G401.6 (cell line): ENCODE measurements around the gene EHBP1.
A peak's percentile ranks its signal among the peaks of the same experiment; 100 is the strongest.
"Not testable (repeated sequence)": the region's sequence is repeated elsewhere in the genome, so short reads cannot be mapped to it uniquely, and the experiment has no call there.

ENCODE experiments used
- FAIRE-seq: peaks from 2 replicates; lab custom pipeline; 2012; peaks lifted over from hg19 to GRCh38; lab: Jason Lieb, UNC

The EHBP1 gene

GRCh38 chr2:63074399-63074798, 368.9 kb downstream of the EHBP1 start:
- not testable (repeated sequence) for FAIRE-seq

GRCh38 chr2:63078852-63079606, 373.5 kb downstream of the EHBP1 start:
- FAIRE-seq: peak; percentile 25

GRCh38 chr2:63081404-63081803, 375.9 kb downstream of the EHBP1 start:
- FAIRE-seq: no peak

GRCh38 chr2:63086687-63087086, 381.2 kb downstream of the EHBP1 start:
- no peak for FAIRE-seq

GRCh38 chr2:63092401-63092800, 386.9 kb downstream of the EHBP1 start:
- no peak for FAIRE-seq

- no peak for FAIRE-seq
These were observed 387.3 kb downstream of the EHBP1 start for GRCh38 chr2:63092857-63093256.

- no peak for FAIRE-seq
These were observed 388.0 kb downstream of the EHBP1 start for GRCh38 chr2:63093502-63093901.
